Activated CD4-positive, alpha-beta T cell treated with anti-CD3 and anti-CD28 coated beads, Interleukin-2, amount 10 ng/mL, durations not matched to agents 24 days and 14 days (primary cell): ENCODE data around the gene VGLL4. TPM values are rescaled to one million over a fixed set of nuclear protein-coding genes. Genes with fewer than 3 reads are reported as not detected.
A peak's percentile ranks its signal among the peaks of the same experiment; 100 is the strongest.

Source experiments
- DNase-seq: peaks from one replicate; pipeline ENCODE4 v3.0.0; 2022
- H3K27ac Mint-ChIP-seq: one replicate; pipeline ENCODE4 v1.8.0; 2022; ENCODE audit warnings: mild to moderate bottlenecking, mixed read lengths
- H3K27me3 Mint-ChIP-seq: one replicate; pipeline ENCODE4 v1.8.0; 2022; ENCODE audit warnings: mixed read lengths
- H3K36me3 Mint-ChIP-seq: one replicate; pipeline ENCODE4 v1.8.0; 2022; ENCODE audit warnings: low read depth, mild to moderate bottlenecking, mixed read lengths
- H3K4me1 Mint-ChIP-seq: one replicate; pipeline ENCODE4 v1.8.0; 2021; ENCODE audit warnings: mixed read lengths
- H3K4me3 Mint-ChIP-seq: one replicate; pipeline ENCODE4 v1.8.0; 2022; ENCODE audit warnings: mild to moderate bottlenecking, moderate library complexity, mixed read lengths
- H3K9me3 Mint-ChIP-seq: one replicate; pipeline ENCODE4 v1.8.0; 2021; ENCODE audit warnings: mixed read lengths
- intact Hi-C: fragments of 100-400 bp; cut with micrococcal nuclease; formaldehyde crosslinking; loops from one replicate; pipeline ENCODE4 v1.15.1; 2023
- total RNA-seq: library from RNA; stranded (reverse); gene quantifications from 2 replicates; pipeline ENCODE4 v1.2.3, GENCODE V29; 2022

The VGLL4 gene
- total RNA-seq, 1 donor from 2014 or later: 44.0 TPM

GRCh38 chr3:11629716-11630115 lies 14.0 kb downstream of the VGLL4 start:
- H3K27me3 Mint-ChIP-seq: no peaks in the 10 kb centered on the region
- peaks cover 23% of the 10 kb centered on the region for H3K36me3 Mint-ChIP-seq
- intact Hi-C loops: loop anchor here (5.0 to 10.0 kb wide), 2 partner anchors 565 to 1383 kb away; no protein-coding TSS in a partner anchor
- H3K4me1 Mint-ChIP-seq: peaks cover 59% of the 10 kb centered on the region
- DNase-seq: no peak
- H3K27ac Mint-ChIP-seq: no peak overlapping the region
- H3K4me3 Mint-ChIP-seq: no peak overlapping the region
- no peaks in the 10 kb centered on the region for H3K9me3 Mint-ChIP-seq

- Mint-ChIP-seq H3K27ac (no peak overlapping the region), H3K4me3 (no peak overlapping the region), H3K36me3 (peaks cover 30% of the 10 kb centered on the region), H3K4me1 (peaks cover 60% of the 10 kb centered on the region), H3K27me3 (no peaks in the 10 kb centered on the region), H3K9me3 (no peaks in the 10 kb centered on the region)
- DNase-seq: no peak
- intact Hi-C loops: loop anchor here (5.0 to 10.0 kb wide), 2 partner anchors 567 to 1385 kb away; no protein-coding TSS in a partner anchor
Measured at GRCh38 chr3:11627612-11628011, 16.1 kb downstream of the VGLL4 start.

GRCh38 chr3:11626084-11626463 lies 17.6 kb downstream of the VGLL4 start:
- Mint-ChIP-seq H3K36me3 (peaks cover 28% of the 10 kb centered on the region), H3K4me3 (peak overlapping the region; percentile 57), H3K27ac (peak overlapping the region; percentile 77), H3K27me3 (no peaks in the 10 kb centered on the region), H3K9me3 (no peaks in the 10 kb centered on the region), H3K4me1 (peaks cover 56% of the 10 kb centered on the region)
- DNase-seq: peak; percentile 81
- intact Hi-C loops: loop anchor here (1.0 to 10.0 kb wide), 3 partner anchors 16 to 1386 kb away; no protein-coding TSS in a partner anchor

DNA sequence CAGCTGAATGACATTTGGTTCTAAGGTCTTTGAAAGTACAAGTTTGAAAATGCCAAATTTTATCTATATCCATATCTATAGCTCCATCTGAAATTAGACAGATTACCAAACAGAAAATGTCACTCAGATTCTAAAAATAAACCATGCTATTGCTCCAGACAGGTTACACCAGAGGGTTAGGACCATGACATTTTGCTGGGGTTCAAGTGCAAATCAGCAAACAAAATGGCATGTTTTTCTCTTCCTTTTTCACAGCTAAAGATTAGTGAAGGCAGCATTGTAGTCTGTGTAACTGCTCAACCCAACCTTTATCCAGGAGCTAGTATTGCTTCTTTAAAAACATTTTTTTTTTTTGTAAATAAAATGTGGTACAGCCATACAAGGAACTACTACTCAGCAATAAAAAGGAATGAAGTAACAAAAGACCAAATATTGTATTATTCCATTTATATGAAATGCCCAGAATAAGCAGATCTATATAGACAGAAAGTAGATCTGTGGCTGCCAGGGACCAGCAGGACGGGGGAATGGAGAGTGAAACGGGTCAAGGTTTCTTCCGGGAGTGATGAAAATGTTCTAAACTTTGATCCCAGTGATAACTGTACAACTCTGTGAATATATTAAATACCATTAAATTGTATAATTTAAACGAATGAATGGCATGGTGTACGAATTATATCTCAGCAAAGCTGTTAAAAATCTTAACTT lies 18.2 kb downstream of the VGLL4 start:
- H3K4me1 Mint-ChIP-seq: peaks cover 55% of the 10 kb centered on the region
- intact Hi-C loops: loop anchor here (1.0 to 10.0 kb wide), 3 partner anchors 17 to 1387 kb away; no protein-coding TSS in a partner anchor
- H3K27ac Mint-ChIP-seq: peak overlapping the region; percentile 77
- H3K4me3 Mint-ChIP-seq: peak overlapping the region; percentile 80
- no peak for DNase-seq
- H3K36me3 Mint-ChIP-seq: peaks cover 25% of the 10 kb centered on the region
- H3K27me3 Mint-ChIP-seq: no peaks in the 10 kb centered on the region
- H3K9me3 Mint-ChIP-seq: no peaks in the 10 kb centered on the region

- Mint-ChIP-seq H3K27me3 (no peaks in the 10 kb centered on the region), H3K4me1 (peaks cover 58% of the 10 kb centered on the region), H3K9me3 (no peaks in the 10 kb centered on the region), H3K36me3 (peaks cover 21% of the 10 kb centered on the region), H3K4me3 (peak overlapping the region; percentile 80), H3K27ac (peak overlapping the region; percentile 77)
- intact Hi-C loops: loop anchor here (1.0 to 10.0 kb wide), 4 partner anchors 78 to 1387 kb away; no protein-coding TSS in a partner anchor
- peak; percentile 83 for DNase-seq
Measured at GRCh38 chr3:11624704-11625375, 18.9 kb downstream of the VGLL4 start.

GRCh38 chr3:11624161-11624560 lies 19.6 kb downstream of the VGLL4 start:
- Mint-ChIP-seq H3K27me3 (no peaks in the 10 kb centered on the region), H3K36me3 (peaks cover 20% of the 10 kb centered on the region), H3K9me3 (no peaks in the 10 kb centered on the region), H3K27ac (peak overlapping the region; percentile 77), H3K4me3 (peak overlapping the region; percentile 80), H3K4me1 (peaks cover 64% of the 10 kb centered on the region)
- intact Hi-C loops: loop anchor here (1.0 to 10.0 kb wide), 3 partner anchors 77 to 571 kb away; no protein-coding TSS in a partner anchor
- DNase-seq: peak; percentile 92

GRCh38 chr3:11622586-11623550 lies 20.8 kb downstream of the VGLL4 start:
- Mint-ChIP-seq H3K27ac (no peak overlapping the region), H3K36me3 (peaks cover 22% of the 10 kb centered on the region), H3K4me3 (no peak overlapping the region), H3K4me1 (peaks cover 69% of the 10 kb centered on the region), H3K27me3 (no peaks in the 10 kb centered on the region), H3K9me3 (no peaks in the 10 kb centered on the region)
- no peak for DNase-seq
- intact Hi-C loops: loop anchor here (10.0 kb wide), 1 partner anchor 572 kb away; no protein-coding TSS in a partner anchor

DNA sequence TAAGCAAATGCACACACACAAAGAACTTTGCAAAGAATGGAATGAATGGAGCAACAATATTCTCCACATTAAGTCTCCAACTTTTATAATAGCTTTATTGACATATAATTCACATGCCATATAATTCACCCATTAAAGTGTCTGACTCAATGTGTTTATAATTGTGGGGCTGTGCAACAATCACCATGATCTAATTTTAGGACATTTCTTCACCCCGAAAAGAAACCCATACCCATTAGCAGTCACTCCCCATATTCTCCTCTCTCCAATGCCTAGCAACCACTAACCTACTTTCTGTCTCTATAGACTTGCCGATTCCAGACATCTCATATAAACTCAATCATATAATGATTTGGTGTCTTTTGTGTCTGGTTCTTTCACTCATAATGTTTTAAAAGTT lies 22.6 kb downstream of the VGLL4 start:
- Mint-ChIP-seq H3K4me1 (peaks cover 60% of the 10 kb centered on the region), H3K4me3 (no peak overlapping the region), H3K36me3 (peaks cover 16% of the 10 kb centered on the region), H3K27me3 (no peaks in the 10 kb centered on the region), H3K9me3 (no peaks in the 10 kb centered on the region), H3K27ac (no peak overlapping the region)
- intact Hi-C loops: loop anchor here (10.0 kb wide), 1 partner anchor 574 kb away; no protein-coding TSS in a partner anchor
- no peak for DNase-seq

DNA sequence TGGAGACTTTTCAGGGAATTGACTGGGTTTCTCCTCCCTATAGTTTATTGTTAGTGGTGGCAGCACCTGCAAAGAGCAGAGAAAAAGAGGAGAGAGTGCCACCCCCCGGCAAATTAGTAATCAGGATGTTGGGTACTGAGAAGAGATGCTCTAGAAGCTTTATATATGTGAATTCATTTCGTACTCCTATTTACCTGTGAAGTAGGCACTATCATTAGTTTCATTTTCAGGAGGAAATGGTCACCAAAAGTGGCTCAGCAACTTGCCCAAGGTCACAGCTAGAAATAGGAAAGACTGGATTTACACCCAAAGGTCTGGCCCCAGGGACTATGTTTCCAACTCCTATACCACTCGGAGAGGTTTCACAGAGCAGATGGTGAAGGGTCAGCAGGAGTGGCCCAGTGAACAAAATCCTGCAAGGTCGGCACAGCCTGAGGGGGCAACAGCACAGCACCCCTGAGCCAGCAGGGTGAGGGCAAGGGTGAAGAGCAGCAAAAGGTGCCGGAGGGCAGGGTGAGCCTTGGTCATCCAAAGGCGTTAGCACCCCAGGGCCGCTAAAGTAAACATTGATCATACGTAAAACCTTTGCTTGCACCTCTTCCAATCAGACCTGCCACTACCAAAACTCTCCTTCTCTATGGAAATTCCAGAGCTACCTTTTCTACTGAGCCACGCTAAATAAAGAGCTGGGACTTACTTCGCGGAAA lies 23.6 kb downstream of the VGLL4 start:
- no peak overlapping the region for H3K4me3 Mint-ChIP-seq
- H3K36me3 Mint-ChIP-seq: peaks cover 16% of the 10 kb centered on the region
- DNase-seq: no peak
- no peaks in the 10 kb centered on the region for H3K27me3 Mint-ChIP-seq
- H3K9me3 Mint-ChIP-seq: no peaks in the 10 kb centered on the region
- intact Hi-C loops: loop anchor here (10.0 kb wide), 1 partner anchor 575 kb away; no protein-coding TSS in a partner anchor
- H3K4me1 Mint-ChIP-seq: peaks cover 57% of the 10 kb centered on the region
- no peak overlapping the region for H3K27ac Mint-ChIP-seq

DNA sequence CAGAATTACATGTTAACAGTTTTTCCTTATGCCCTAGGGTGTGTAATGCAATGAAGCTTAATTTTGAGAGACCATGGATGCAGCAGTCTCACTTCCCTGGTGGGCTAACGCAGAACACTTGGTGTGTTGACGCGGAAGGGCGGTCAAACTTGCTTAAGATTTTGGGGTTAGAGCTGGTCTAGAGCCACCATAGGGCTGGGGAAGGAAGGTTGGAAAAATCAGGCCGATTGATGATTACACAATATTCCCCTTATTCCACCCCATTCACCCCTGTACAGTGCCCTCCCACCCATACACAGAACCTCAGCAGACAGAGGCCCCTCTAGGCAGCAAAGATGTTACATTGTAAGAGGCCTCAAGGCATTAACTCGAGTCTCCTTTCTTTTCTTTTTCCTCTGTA lies 24.3 kb downstream of the VGLL4 start:
- Mint-ChIP-seq H3K27ac (no peak overlapping the region), H3K4me3 (no peak overlapping the region), H3K27me3 (no peaks in the 10 kb centered on the region), H3K4me1 (peaks cover 51% of the 10 kb centered on the region), H3K9me3 (no peaks in the 10 kb centered on the region), H3K36me3 (peaks cover 16% of the 10 kb centered on the region)
- no peak for DNase-seq
- intact Hi-C loops: no loop called here

DNA sequence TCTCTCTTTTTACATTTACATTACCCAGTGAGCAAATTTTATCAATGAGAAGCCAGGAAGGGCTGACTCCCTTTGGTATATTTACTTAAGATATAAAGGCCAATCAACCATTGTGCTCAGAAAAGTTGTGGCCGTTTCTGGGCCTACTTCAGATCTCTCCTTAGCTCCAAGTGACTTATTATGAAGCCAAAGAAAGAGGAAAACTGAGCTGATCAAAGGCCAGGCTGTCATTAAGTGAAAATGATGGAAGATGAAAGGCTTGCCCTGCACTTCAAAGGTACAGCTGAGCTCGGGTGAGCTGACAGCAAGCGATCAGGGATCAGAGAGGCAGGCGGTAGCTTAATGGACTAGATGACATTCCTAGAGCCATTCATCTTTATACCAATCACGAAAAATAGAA lies 24.8 kb downstream of the VGLL4 start:
- H3K4me1 Mint-ChIP-seq: peaks cover 47% of the 10 kb centered on the region
- H3K4me3 Mint-ChIP-seq: no peak overlapping the region
- DNase-seq: no peak
- intact Hi-C loops: no loop called here
- H3K27ac Mint-ChIP-seq: no peak overlapping the region
- no peaks in the 10 kb centered on the region for H3K9me3 Mint-ChIP-seq
- no peaks in the 10 kb centered on the region for H3K27me3 Mint-ChIP-seq
- peaks cover 13% of the 10 kb centered on the region for H3K36me3 Mint-ChIP-seq

DNA sequence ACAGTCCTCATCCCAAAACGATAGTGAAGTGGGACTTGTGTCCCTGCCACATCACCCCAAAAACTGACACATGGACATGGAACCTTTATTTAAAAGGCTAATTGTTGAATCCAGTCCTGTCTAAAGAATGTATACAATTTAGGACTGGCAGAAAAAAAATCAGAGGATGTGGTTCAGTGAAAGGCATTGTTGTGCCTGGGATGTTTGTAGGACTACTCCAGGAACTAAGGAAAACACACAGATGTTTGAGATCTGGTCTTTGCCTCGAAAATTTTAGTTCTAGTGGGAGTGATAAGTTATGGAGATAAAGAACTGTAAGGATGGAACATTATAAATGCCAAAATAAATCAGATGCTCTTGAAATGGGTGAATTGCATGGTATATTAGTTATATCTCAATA lies 27.2 kb downstream of the VGLL4 start:
- no peak for DNase-seq
- Mint-ChIP-seq H3K27ac (no peak overlapping the region), H3K4me3 (no peak overlapping the region), H3K36me3 (peaks cover 12% of the 10 kb centered on the region), H3K9me3 (no peaks in the 10 kb centered on the region), H3K27me3 (no peaks in the 10 kb centered on the region), H3K4me1 (peaks cover 46% of the 10 kb centered on the region)
- intact Hi-C loops: no loop called here
